ENCODE data around the gene C1QL2. TPM values are rescaled to one million over a fixed set of nuclear protein-coding genes. Genes with fewer than 3 reads are reported as not detected.

The C1QL2 gene
- not detected for total RNA-seq
- long read RNA-seq = 0 reads

GRCh38 chr2:119158563-119159347, at the start of gene C1QL2:
Gene C1QL2, minus strand, starts transcription at chr2:119158751. Its CDS starts 482 bp downstream, at chr2:119158269.
- DNase-seq (ENCODE audit: low spot score) = no peak

- no peak for DNase-seq (ENCODE audit: low spot score)
Measured at GRCh38 chr2:119207447-119207846, 48.9 kb upstream of the C1QL2 start.

- no peak for DNase-seq (ENCODE audit: low spot score)
Measured at GRCh38 chr2:119206201-119206600, 47.6 kb upstream of the C1QL2 start.

GRCh38 chr2:119205001-119205706, 46.6 kb upstream of the C1QL2 start:
- DNase-seq (ENCODE audit: low spot score) = no peak

GRCh38 chr2:119204525-119204924, 46.0 kb upstream of the C1QL2 start:
- DNase-seq (ENCODE audit: low spot score) = no peak

GRCh38 chr2:119202610-119203310, 44.2 kb upstream of the C1QL2 start:
- no peak for DNase-seq (ENCODE audit: low spot score)

GRCh38 chr2:119201815-119202214, 43.3 kb upstream of the C1QL2 start:
- no peak for DNase-seq (ENCODE audit: low spot score)

- no peak for DNase-seq (ENCODE audit: low spot score)
Measured at GRCh38 chr2:119198240-119198840, 39.8 kb upstream of the C1QL2 start.

GRCh38 chr2:119197529-119198239, 39.1 kb upstream of the C1QL2 start:
- no peak for DNase-seq (ENCODE audit: low spot score)

- DNase-seq (ENCODE audit: low spot score) = no peak
Measured at GRCh38 chr2:119197126-119197405, 38.5 kb upstream of the C1QL2 start.

GRCh38 chr2:119196301-119197125, 38.0 kb upstream of the C1QL2 start:
- no peak for DNase-seq (ENCODE audit: low spot score)

GRCh38 chr2:119195887-119196286, 37.3 kb upstream of the C1QL2 start:
- DNase-seq (ENCODE audit: low spot score) = no peak

- no peak for DNase-seq (ENCODE audit: low spot score)
Measured at GRCh38 chr2:119195001-119195400, 36.5 kb upstream of the C1QL2 start.

GRCh38 chr2:119192893-119193292, 34.3 kb upstream of the C1QL2 start:
- no peak for DNase-seq (ENCODE audit: low spot score)

GRCh38 chr2:119190321-119191111, 32.0 kb upstream of the C1QL2 start:
- no peak for DNase-seq (ENCODE audit: low spot score)

GRCh38 chr2:119184512-119184911, 26.0 kb upstream of the C1QL2 start:
- DNase-seq (ENCODE audit: low spot score) = no peak

- DNase-seq (ENCODE audit: low spot score) = no peak
Measured at GRCh38 chr2:119181791-119182445, 23.4 kb upstream of the C1QL2 start.

- no peak for DNase-seq (ENCODE audit: low spot score)
Measured at GRCh38 chr2:119181391-119181790, 22.8 kb upstream of the C1QL2 start.

- no peak for DNase-seq (ENCODE audit: low spot score)
Measured at GRCh38 chr2:119180892-119181291, 22.3 kb upstream of the C1QL2 start.

Measured in mesenteric fat pad (tissue), 1 donor.